Ramos (cell line): ENCODE data around the gene CLSTN2.

Experiments
- in situ Hi-C: fragments of 300-500 bp; cut with MboI; formaldehyde crosslinking; loops from one replicate; pipeline ENCODE4 v1.14.3; 2022; ENCODE audit warnings: low sequenced_read_pairs; ENCODE audit not compliant: unreplicated experiment

Gene CLSTN2

GRCh38 chr3:140296796-140297352 is 361.9 kb downstream of the CLSTN2 start:
- in situ Hi-C loops = loop anchor here (25.0 kb wide), 1 partner anchor 565 kb away; no protein-coding TSS in a partner anchor

GRCh38 chr3:140298043-140298442 is 363.1 kb downstream of the CLSTN2 start:
- in situ Hi-C loops = loop anchor here (25.0 kb wide), 1 partner anchor 564 kb away; no protein-coding TSS in a partner anchor

- in situ Hi-C loops = loop anchor here (25.0 kb wide), 1 partner anchor 564 kb away; no protein-coding TSS in a partner anchor
Measured at GRCh38 chr3:140298569-140299070, 363.6 kb downstream of the CLSTN2 start.

- in situ Hi-C loops = no loop called here
Measured at GRCh38 chr3:140303875-140304274, 368.9 kb downstream of the CLSTN2 start.

- in situ Hi-C loops = no loop called here
Measured at GRCh38 chr3:140308535-140308934, 373.6 kb downstream of the CLSTN2 start.

GRCh38 chr3:140311428-140311827 is 376.4 kb downstream of the CLSTN2 start:
- in situ Hi-C loops = no loop called here

- in situ Hi-C loops = no loop called here
Measured at GRCh38 chr3:140315955-140316354, 381.0 kb downstream of the CLSTN2 start.

- in situ Hi-C loops = no loop called here
Measured at GRCh38 chr3:140316466-140316865, 381.5 kb downstream of the CLSTN2 start.

- in situ Hi-C loops = no loop called here
Measured at GRCh38 chr3:140316868-140317400, 381.9 kb downstream of the CLSTN2 start.

GRCh38 chr3:140319739-140320138 is 384.8 kb downstream of the CLSTN2 start:
- in situ Hi-C loops = no loop called here

- in situ Hi-C loops = no loop called here
Measured at GRCh38 chr3:140323561-140323960, 388.6 kb downstream of the CLSTN2 start.

- in situ Hi-C loops = no loop called here
Measured at GRCh38 chr3:140332131-140332530, 397.1 kb downstream of the CLSTN2 start.

GRCh38 chr3:140334132-140334929 is 399.3 kb downstream of the CLSTN2 start:
- in situ Hi-C loops = no loop called here

- in situ Hi-C loops = no loop called here
Measured at GRCh38 chr3:140336465-140336864, 401.5 kb downstream of the CLSTN2 start.

- in situ Hi-C loops = no loop called here
Measured at GRCh38 chr3:140338916-140339315, 403.9 kb downstream of the CLSTN2 start.

- in situ Hi-C loops = no loop called here
Measured at GRCh38 chr3:140341203-140341602, 406.2 kb downstream of the CLSTN2 start.

GRCh38 chr3:140341817-140342403 is 406.9 kb downstream of the CLSTN2 start:
- in situ Hi-C loops = no loop called here

- in situ Hi-C loops = no loop called here
Measured at GRCh38 chr3:140342668-140343067, 407.7 kb downstream of the CLSTN2 start.

GRCh38 chr3:140343211-140344081 is 408.5 kb downstream of the CLSTN2 start:
- in situ Hi-C loops = no loop called here

- in situ Hi-C loops = no loop called here
Measured at GRCh38 chr3:140344082-140344454, 409.1 kb downstream of the CLSTN2 start.
